Calu3 (cell line): ENCODE measurements around the gene JAKMIP3. TPM values are rescaled to one million over a fixed set of nuclear protein-coding genes. Genes with fewer than 3 reads are reported as not detected.

ENCODE experiments used
- BruUV-seq: library from RNA; stranded (reverse); fragments of 400-500 nt; replicated peaks from 2 replicates; lab custom pipeline; 2021; lab: Mats Ljungman, UMichigan
- CTCF ChIA-PET: fragments of 300-600 bp; sonication (Branson Sonifier 250); formaldehyde crosslinking; loops from one replicate; lab custom pipeline; 2022; ENCODE audit warnings: antibody characterized with exemption; lab: Charles Lee
- DNase-seq: peaks from one replicate; pipeline ENCODE4 v3.0.0; 2022
- H3K27ac Mint-ChIP-seq: one replicate; pipeline ENCODE4 v1.8.0; 2022; ENCODE audit warnings: mixed read lengths; ENCODE audit not compliant: unreplicated experiment
- H3K27me3 Mint-ChIP-seq: one replicate; pipeline ENCODE4 v1.8.0; 2022; ENCODE audit warnings: mixed read lengths; ENCODE audit not compliant: unreplicated experiment
- H3K36me3 Mint-ChIP-seq: one replicate; pipeline ENCODE4 v1.8.0; 2022; ENCODE audit warnings: mild to moderate bottlenecking, moderate library complexity, mixed read lengths; ENCODE audit not compliant: insufficient read depth, unreplicated experiment
- H3K4me1 Mint-ChIP-seq: one replicate; pipeline ENCODE4 v1.8.0; 2022; ENCODE audit warnings: mild to moderate bottlenecking, low read depth, mixed read lengths; ENCODE audit not compliant: unreplicated experiment
- H3K4me3 Mint-ChIP-seq: one replicate; pipeline ENCODE4 v1.8.0; 2022; ENCODE audit warnings: mild to moderate bottlenecking, low read depth, moderate library complexity, mixed read lengths; ENCODE audit not compliant: unreplicated experiment
- H3K9me3 Mint-ChIP-seq: one replicate; pipeline ENCODE4 v1.8.0; 2022; ENCODE audit warnings: low read depth, mixed read lengths; ENCODE audit not compliant: unreplicated experiment
- CTCF ChIP-seq: fragments of 200-600 bp; IDR thresholded peaks from one replicate; pipeline ENCODE4 v1.8.0; 2022; ENCODE audit warnings: antibody characterized with exemption; ENCODE audit not compliant: unreplicated experiment
- intact Hi-C: fragments of 100-400 bp; cut with micrococcal nuclease; formaldehyde crosslinking; loops from one replicate; pipeline ENCODE4 v1.10.0; 2022; ENCODE audit not compliant: unreplicated experiment
- total RNA-seq: library from RNA; stranded (reverse); gene quantifications from 2 replicates; pipeline ENCODE4 v1.2.3, GENCODE V29; 2022

The JAKMIP3 gene
- total RNA-seq, 1 experiment from 2014 or later: 0.05 TPM

- peak overlapping the region; percentile 39 for H3K4me3 Mint-ChIP-seq
- CTCF ChIA-PET: interaction anchor here (0.6 to 1.6 kb wide), 4 partner anchors 13 to 137 kb away, joined by 3 to 12 read pairs (median 4); no protein-coding TSS in a partner anchor
These were observed 42.5 kb upstream of the JAKMIP3 start for GRCh38 chr10:132023092-132023811.

GRCh38 chr10:132027423-132027983, 38.2 kb upstream of the JAKMIP3 start:
- peaks cover 7% of the 10 kb centered on the region for H3K4me1 Mint-ChIP-seq
- no peak overlapping the region for H3K27ac Mint-ChIP-seq
- H3K4me3 Mint-ChIP-seq: no peak overlapping the region
- intact Hi-C loops: no loop called here
- no peak for DNase-seq
- H3K27me3 Mint-ChIP-seq: peaks cover 88% of the 10 kb centered on the region
- TF ChIP-seq CTCF: no peak
- CTCF ChIA-PET: no interaction called here
- H3K9me3 Mint-ChIP-seq: peaks cover 3% of the 10 kb centered on the region
- H3K36me3 Mint-ChIP-seq: no peaks in the 10 kb centered on the region
- no TSS peak for BruUV-seq

More at GRCh38 chr10:132023092-132023811, 42.5 kb upstream of the JAKMIP3 start:
- no peaks in the 10 kb centered on the region for H3K9me3 Mint-ChIP-seq
- H3K4me1 Mint-ChIP-seq: peaks cover 7% of the 10 kb centered on the region
- H3K36me3 Mint-ChIP-seq: no peaks in the 10 kb centered on the region
- H3K27ac Mint-ChIP-seq: no peak overlapping the region
- DNase-seq: peak; percentile 73
- intact Hi-C loops: loop anchor here (2.0 kb wide), 1 partner anchor 138 kb away; no protein-coding TSS in a partner anchor
- TF ChIP-seq CTCF: peak; percentile 77
- peaks cover 65% of the 10 kb centered on the region for H3K27me3 Mint-ChIP-seq
- BruUV-seq: no TSS peak

- intact Hi-C loops: no loop called here
- Mint-ChIP-seq H3K27me3 (peaks cover 85% of the 10 kb centered on the region), H3K27ac (no peak overlapping the region), H3K9me3 (peaks cover 3% of the 10 kb centered on the region), H3K4me1 (no peaks in the 10 kb centered on the region), H3K4me3 (no peak overlapping the region), H3K36me3 (no peaks in the 10 kb centered on the region)
- DNase-seq: no peak
- CTCF ChIA-PET: no interaction called here
- no TSS peak for BruUV-seq
- no peak for TF ChIP-seq CTCF
These were observed 37.0 kb upstream of the JAKMIP3 start for GRCh38 chr10:132028706-132029105.

GRCh38 chr10:132030898-132031463, 34.8 kb upstream of the JAKMIP3 start:
- Mint-ChIP-seq H3K36me3 (no peaks in the 10 kb centered on the region), H3K4me1 (no peaks in the 10 kb centered on the region), H3K27me3 (peaks cover 92% of the 10 kb centered on the region), H3K4me3 (no peak overlapping the region), H3K27ac (no peak overlapping the region), H3K9me3 (peaks cover 3% of the 10 kb centered on the region)
- intact Hi-C loops: no loop called here
- no peak for TF ChIP-seq CTCF
- CTCF ChIA-PET: interaction anchor here (0.7 kb wide), 1 partner anchor 25 kb away, joined by 5 read pairs; no protein-coding TSS in a partner anchor
- BruUV-seq: no TSS peak
- DNase-seq: no peak
